Effector CD8-positive, alpha-beta T cell (primary cell): Measurements from ENCODE around the gene NEDD4L.

ENCODE experiments used
- DNase-seq: peaks from one replicate; lab custom pipeline; 2025; lab: John Stamatoyannopoulos, UW

The NEDD4L gene

DNA sequence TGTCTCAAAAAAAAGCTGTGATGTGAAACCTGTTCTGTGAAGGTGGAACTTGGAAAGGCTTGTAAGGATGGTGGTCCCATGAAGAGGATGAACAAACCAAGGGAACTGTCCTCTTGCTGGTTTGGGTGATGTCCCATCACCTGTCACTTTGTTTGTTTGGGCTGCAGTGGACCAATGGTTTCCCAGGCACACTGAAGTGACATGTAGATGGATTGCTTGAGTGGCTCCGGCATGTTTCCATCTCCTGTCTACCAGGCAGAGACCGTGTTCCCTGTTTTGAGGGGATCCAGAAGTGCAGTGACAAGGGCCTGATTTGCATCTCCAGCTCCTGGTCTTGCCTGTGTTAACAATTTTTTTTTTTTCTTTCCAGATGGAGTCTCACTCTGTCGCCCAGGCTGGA lies 8.9 kb downstream of the NEDD4L start:
- DNase-seq = no peak

DNA sequence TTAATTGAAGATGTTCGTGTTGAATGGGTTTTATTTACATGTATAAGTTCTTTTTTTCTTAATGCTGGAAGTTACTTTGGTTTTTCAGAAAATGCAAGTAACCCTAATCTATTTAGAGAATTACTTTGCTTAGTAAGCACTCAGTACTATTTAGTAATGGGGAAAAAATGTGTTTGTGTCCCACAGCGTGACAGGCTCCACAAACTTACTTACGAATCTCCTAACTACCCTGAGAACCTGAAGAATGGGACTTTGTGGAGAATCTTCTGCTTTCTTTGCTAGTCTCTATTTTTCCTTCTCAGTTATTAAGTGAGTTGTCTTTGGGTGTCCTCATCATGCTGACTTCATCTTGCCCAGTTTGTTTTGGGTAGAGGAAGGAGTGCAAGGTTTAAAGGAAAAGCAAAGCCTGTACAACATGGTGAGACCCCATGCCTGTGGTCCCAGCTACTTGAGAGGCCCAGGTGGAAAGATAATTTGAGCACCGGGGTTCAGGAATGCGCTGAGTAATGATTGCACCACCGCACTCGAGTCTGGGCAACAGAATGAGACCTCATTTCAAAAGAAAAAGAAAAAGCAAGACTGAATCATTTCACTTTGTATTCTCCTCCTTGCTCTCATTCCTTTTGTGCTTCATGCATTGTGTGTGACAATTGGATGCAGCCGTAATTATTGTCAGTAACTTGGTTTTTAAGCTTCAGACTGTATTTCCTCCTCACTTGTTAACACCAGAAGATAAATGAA lies 10.2 kb downstream of the NEDD4L start:
- DNase-seq = no peak

DNA sequence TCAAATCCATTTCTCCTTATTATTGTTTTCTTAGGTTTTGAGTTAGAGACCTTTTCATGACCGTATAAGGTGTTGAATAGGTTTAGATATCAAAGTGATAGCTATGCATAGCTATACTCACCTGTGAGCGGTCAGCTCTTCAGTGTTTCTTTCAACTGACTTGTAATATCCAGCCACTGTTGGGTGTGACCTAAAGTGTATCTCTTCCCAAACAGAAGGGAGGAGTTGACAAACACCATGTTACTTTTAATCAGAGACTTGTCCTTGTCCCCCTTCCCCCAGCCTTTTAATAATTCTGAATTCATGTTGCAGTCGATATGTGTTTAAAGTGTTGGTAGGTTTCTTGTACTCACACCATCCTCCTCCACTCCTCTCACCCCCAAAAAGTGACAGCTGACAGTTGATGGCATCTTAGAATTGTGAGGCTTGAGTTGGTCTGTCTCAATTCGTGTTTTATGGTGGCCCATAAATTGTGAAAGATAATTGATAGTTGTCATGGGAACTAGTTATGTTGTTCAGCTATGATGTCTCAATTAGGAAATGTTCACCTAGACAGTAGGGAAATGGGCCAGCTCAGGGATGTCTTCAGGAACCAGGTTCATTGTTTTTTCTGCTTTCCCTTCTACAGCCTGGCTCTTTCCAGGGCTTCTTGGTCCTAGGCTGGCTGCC lies 12.0 kb downstream of the NEDD4L start:
- DNase-seq = no peak

DNA sequence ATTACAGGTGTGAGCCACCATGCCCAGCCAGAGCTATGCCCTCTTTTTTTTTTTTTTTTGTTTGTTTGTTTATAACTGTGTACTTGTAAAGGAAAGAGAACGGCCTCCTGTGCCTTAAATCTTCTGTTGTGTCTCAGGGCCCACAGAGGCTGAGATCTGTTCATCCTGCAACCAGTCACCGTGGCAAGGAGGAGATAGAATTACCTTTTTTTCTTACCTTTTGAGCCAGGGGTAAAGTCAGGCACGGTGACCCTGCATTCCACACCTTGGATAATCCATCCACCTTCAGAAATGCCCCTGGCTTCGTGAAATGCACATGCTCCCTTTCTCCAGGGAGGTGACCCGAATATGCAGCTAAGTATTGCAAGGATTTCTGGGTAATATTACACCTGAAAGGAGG lies 12.8 kb downstream of the NEDD4L start:
- no peak for DNase-seq

DNA sequence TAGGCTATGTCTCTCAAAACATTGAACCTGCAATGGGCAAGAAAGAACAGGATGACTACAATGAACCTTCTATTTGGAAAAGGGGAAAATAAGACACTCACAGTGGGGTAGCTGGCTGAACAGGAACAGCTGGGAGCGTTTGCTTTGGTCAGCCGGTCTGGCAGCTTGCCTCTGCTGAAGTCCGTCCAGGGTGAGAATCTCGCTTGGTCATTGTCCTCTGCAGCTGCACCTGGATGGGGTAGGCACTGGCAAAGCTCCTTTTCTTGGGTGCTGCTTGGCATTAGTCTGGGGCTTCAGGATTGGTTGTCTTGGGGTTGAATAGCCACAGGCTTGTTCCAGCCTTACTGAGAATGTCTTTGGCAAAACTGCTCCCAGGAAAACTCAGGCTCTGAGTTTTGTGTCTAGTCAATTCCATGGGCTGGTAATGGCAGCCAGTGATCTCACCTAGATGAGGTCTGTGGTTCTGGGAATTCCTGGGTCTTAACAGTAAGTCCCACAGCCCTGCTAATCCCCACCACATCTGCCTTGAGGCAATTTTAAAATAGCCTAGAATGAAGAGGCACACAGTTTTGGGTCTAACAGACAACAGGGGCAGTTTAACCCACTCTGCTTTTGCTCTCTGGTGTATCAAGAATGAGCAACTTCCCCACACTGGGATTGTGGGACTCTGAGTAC lies 13.4 kb downstream of the NEDD4L start:
- no peak for DNase-seq

DNA sequence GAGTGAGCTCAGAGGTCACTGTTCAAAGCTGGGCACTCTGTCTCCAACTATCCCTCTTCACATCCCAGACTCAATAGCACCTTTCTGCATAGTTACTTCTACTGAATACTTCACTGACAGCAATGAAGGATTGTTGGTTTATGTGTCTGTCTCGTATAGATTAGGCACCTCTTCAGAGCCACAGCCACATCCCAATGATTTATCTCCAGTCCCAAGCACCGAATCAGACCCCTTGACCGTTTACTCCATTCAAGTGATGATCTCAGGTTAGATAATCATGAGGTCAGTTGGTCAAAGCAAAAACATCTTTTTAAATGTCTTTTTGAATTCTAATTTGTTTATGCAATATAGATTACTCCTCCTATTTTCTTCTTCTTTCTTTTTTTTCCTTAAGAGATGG lies 14.7 kb downstream of the NEDD4L start:
- DNase-seq = no peak

DNA sequence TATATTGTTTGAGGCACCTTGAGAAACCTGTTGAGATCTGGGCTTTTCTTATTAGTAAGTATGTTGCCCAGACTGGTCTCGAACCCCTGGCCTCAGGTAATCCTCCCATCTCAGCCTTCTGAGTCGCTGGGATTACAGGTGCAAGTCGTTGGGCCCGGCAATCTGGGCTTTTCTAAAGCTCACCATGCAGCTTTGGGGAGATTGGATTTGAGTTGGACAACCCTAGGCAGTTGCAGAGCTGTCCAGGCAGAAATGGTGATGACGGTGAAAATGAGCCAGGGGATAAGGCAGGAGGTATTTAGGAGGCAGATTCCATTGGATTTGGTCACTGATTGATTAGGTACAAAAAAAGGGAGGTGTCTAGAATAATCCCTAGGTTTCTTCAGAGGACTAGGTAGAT lies 16.2 kb downstream of the NEDD4L start:
- no peak for DNase-seq

DNA sequence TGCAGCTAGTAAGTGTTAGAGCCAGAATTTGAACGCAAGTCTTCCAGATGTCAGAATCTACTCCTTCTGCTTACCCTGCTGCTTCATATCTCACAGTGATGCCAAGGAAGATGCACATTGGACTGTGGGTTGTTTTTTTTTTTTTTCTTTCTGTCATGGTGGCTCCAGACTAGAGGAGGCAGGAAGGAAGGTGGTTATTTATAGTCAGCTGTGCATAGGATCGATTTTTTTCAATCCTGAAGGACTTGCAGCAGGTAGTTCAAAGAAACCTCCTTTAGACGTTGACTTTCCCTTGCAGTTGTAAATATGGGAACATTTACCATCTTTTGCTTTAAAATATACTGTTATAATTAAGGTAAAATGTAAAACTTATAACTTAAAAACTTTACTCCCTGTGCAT lies 17.3 kb downstream of the NEDD4L start:
- DNase-seq = no peak

DNA sequence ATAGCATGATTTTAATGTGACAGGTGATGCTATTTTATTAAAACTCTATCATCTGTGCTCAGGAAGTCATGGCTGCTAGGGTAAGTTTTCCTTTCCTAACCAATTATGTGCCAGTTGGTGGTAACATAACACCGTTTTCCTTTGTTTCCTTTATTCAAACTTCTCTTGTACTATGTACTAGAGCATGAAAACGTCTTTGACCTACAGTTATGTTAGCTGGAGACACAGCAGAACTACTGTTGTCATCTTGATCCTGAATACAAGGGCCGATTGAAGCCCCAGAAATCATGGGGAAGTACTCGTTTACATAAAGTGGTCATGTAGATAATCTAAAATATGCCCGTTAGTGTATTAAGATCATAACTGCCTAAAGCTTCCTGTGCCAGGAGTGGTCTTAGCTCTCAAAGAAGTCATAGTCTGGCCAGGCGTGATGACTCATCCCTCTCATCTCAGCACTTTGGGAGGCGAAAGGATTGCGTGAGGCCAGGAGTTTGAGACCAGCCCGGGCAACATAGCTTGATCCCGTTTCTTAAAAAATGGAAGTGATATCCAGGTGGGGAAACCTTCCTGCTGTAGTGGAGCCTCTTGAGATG lies 20.5 kb downstream of the NEDD4L start:
- no peak for DNase-seq

DNA sequence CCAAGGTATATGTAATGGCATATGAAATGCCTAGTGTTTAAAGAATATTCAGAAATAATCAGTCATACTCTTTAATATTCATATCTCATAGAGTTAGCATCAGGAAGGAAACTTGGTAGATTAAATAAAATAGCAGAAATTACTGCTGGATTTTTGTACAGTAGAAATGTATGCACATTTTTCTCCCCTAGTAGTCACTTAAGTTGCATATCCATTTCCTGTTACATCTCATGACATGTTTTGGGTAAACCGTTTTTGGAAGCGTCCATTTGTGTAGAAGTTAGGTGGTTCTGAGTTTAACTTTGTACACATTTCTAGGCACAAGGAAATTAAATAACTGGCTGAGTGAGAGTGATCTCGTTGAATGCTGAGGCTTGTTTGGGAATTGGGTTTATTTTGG lies 21.9 kb downstream of the NEDD4L start:
- DNase-seq = no peak

DNA sequence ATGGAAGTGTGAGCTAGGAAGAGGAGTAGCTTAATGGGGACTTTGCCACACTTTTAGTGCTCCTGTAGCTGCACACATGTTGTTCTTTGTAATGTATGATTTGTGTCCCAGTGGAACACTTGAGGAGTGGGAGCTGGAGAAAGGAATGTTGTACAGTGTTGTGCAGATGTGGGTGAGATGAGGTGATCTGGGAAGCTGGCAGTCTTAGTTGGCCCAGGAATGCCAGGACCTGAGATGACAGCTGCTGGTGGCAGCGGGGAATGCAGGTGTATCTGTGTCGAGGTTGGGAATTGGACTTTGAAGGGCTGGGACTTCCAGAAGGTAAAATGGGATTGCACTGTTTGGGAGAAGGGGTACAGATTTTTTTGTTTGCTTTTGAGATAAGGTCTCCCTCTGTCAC lies 23.6 kb downstream of the NEDD4L start:
- DNase-seq = no peak

DNA sequence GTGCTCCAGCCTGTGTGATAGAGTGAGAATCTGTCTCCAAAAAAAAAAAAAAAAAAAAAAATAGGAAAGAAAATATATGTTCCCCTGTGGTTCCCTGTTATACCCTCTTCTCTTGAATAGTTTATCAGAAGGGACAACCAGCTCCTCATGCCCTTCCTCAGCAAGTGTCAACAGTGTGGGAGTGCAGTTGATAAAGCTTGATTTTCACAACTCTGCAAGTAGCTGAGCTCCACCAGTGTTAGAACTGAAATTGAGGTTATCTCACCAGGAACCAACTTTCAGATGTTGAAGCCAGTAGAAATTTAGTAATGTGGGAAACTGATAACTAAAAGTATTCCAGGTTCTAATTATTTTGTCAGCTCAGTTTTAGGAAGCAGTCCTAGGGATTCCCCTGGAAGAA lies 25.1 kb downstream of the NEDD4L start:
- DNase-seq = no peak

DNA sequence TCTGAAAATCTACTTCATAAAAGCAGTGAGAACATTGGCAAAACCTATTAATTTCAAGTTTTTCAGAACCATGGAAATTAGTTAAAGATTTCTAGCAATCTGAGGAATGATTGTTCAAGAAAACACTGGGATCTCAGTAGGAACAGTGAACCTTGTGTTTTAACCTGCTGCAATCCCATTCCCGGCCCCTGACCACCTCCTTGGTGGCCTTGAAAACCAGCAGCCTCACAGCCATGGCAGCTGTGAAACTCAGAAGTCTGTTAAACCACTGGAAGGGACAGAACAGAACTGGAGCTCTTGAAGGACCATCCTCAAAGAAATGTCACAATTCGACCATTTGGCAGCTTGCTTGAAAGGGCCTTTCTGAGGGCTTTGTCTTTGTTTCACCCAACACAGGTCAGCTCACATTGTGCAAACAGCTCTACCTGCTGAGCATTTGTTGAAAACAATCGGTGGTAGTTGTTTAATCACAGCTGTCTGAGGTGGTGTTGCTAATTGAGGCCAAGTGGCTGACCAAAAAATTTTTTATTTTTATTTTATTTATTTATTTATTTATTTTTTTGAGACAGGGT lies 25.8 kb downstream of the NEDD4L start:
- no peak for DNase-seq

DNA sequence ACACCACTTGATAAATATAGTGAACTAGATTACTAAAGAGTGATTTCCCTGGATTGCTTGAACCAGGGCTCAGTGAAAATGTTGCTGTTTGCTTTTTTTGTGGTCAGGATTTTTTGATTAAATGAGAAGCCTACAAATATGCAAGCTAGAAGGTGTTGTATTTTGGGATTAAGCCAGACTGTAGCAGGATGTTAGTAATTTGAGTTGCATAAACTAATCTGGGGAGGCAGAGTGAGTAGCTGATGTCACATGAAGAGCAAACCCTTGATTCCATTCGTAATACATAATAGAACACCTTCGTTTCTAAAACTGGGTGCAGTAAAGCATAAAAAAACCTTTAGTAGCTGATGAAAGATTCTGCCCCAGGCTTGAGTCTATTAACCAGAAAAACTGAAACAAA lies 32.0 kb downstream of the NEDD4L start:
- DNase-seq = no peak

DNA sequence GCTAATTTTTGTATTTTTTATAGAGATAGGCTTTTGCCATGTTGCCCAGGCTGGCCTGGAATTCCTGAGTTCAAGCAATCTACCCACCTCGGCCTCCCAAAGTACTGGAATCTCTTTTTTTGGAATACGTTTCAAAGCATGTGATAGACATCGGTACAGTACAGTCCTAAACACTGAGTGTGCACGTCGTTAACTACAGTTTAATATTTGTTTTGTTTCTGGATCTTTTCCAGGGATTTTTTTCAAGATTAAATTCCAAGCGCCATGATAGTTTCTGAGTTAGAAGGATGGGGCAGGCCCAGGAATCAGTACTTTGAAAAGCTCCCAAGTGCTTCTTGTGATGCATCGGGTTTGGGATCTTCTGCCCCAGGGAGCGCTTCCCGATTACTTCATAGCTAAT lies 33.3 kb downstream of the NEDD4L start:
- no peak for DNase-seq

DNA sequence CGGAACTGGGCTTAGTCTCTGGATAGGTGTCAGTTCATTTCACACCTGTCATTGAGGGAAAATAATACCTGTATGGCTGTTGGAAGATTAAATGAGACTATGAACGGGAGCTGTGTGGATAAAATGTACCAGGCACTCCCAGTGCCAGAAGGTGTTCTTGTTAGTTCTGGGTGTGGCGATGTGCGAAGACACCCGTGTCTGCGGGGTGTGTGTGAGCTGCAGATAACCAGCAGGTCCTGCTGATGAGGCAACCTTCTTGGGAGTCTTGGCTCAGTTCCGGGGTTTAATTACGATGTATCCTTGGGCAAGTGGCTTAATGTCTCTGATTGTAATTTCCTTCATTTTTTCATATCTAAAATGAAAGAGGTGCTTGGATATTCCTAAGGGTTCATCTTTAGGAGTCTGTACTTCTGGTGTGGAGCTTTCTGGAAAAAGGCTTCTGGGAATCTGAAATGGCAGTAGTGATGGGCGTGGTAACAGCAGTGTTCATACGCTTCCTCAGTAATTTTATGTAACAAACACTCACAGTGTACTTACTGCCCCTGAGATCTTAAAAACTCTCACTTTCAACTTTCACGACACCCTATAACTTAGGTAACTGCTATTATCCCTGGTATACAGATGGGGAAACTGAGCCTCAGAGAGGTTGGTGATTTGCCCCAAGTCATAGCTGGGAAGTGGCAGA lies 35.0 kb downstream of the NEDD4L start:
- DNase-seq = no peak

DNA sequence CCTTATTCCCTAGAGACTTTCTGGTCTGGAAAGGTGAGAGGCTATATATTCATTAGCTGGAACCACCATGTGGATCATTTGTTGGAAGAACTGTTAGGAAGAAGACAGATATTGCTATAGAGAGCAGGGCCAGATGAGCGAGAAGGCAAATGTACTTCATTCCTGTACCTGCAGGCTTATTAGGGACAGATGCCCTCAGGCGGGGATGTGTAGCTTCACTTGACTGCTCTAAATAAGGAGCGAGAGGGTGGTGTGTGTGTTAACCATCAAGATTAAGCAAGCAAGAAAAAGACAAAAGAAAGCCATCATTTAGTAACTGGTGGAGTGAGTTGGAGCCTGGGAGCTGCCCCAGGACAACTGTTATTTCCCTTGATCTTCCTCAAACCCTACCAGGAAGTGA lies 36.4 kb downstream of the NEDD4L start:
- DNase-seq = no peak

DNA sequence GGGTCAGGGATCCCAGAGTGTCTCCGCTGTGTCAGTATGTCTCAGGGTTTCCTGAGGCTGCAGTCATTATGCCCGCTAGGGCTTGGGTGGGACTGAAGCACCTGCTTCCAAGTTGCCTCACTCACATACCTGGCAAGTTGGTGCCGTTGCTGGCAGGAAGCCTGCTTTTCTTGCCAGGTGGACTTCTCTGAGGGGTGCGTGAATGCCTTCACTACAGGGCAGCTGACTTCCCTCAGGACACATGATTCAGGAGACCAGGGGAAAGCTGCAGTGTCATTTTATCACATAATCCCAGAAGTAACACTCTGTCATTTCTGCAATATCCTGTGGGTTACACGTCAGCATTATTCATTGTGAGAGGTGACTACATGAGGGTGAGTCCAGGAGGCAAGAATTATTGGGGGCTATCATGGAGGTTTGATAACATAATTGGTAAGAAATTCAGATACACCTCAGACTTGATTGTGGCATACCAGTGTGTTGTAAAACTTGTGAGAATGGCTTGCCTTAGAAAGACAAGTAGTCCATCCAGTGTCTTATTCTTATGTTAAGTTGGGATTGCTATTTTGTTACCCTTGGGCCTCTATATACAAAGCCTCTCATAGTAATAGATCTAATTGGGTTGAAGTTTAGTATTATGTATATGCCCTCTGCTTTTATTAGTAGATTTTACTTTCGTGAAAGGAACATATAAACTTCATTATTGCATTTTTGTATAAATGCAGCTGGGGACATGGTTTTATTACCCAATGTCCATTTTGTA lies 44.1 kb downstream of the NEDD4L start:
- DNase-seq = no peak

DNA sequence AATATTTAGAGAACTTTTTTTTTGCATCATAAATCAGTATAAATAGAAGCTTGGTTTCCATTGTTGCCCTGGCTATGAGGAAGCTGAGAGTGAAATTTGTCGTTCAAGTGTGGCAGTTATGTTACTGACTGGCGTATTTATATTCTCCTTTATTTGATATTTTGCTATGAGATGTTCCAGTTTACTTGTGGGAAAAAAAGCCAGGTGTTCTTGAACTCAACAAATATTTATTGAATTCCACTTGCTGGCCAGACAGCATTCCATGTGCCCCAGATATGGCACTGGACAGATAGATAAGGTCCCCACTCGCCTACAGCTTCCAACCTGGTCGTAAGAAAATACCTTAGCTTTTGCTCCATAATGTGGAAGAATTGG lies 44.7 kb downstream of the NEDD4L start:
- no peak for DNase-seq

DNA sequence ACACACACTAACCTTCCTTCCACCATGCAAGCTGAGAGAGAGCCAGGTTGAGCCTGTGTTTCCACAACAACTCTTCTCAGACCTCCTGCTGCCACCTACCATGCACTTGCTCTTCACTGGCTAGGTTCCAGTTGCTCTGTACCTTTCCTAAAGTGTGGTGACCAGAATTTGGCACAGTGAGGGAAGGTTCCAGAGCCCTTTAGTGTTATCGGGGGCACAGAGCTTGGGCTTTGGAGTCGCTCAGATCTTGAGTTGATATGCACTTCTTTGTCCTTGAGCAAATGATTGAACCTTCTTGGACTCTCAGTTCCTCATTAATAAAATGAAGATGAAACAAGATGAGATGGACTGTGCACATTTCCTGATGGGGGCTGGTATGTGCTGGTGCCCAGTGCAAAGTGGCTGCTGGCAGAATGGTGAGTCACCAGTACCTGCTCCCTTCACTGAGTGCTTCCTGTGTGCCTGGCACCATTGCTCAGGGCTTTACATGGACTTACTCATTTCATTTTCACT lies 47.1 kb downstream of the NEDD4L start:
- DNase-seq = no peak

DNA sequence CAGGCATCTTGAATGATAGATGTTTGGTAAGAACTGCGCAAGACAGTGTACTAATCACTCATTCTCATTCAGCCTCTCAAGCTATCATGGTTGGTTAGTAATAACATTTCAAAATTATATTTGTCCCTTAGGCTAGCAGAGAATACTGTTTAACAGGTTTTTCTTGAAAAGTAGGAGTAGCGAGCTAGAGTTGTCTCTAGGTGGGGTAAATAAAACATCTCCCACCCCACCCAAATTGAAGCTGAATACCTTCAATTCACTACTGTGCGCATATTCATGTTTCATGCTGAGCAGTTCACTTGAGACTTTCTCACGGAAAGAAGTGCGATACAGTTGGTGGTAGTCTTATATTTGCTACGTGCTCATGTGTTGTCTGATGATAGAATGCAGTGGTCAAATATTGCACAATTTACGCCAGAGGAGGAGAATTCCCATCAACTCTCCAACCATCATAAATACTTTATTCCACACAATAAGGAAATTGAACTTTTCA lies 49.3 kb downstream of the NEDD4L start:
- DNase-seq = no peak
